ENCODE data around the gene PRSS36.
"Not testable (repeated sequence)": the region's sequence is repeated elsewhere in the genome, so short reads cannot be mapped to it uniquely, and the experiment has no call there.

Gene PRSS36

GRCh38 chr16:31149894-31150890 is at the start of gene PRSS36:
TSS of gene PRSS36 (minus strand) at chr16:31150066. CDS start at chr16:31150035, 31 bp downstream.
- FAIRE-seq = no peak

- no peak for FAIRE-seq
Observed at GRCh38 chr16:31199430-31200041, 49.7 kb upstream of the PRSS36 start.

- FAIRE-seq = no peak
Observed at GRCh38 chr16:31198207-31198882, 48.5 kb upstream of the PRSS36 start.

- FAIRE-seq = no peak
Observed at GRCh38 chr16:31196324-31197088, 46.6 kb upstream of the PRSS36 start.

- FAIRE-seq = not testable (repeated sequence)
Observed at GRCh38 chr16:31195861-31196260, 46.0 kb upstream of the PRSS36 start.

- FAIRE-seq = no peak
Observed at GRCh38 chr16:31194898-31195297, 45.0 kb upstream of the PRSS36 start.

- FAIRE-seq = no peak
Observed at GRCh38 chr16:31193874-31194273, 44.0 kb upstream of the PRSS36 start.

- no peak for FAIRE-seq
Observed at GRCh38 chr16:31192856-31193642, 43.2 kb upstream of the PRSS36 start.

GRCh38 chr16:31191697-31192428 is 42.0 kb upstream of the PRSS36 start:
- no peak for FAIRE-seq

- FAIRE-seq = no peak
Observed at GRCh38 chr16:31190818-31191444, 41.1 kb upstream of the PRSS36 start.

- FAIRE-seq = no peak
Observed at GRCh38 chr16:31190061-31190460, 40.2 kb upstream of the PRSS36 start.

- FAIRE-seq = no peak
Observed at GRCh38 chr16:31189412-31189778, 39.5 kb upstream of the PRSS36 start.

GRCh38 chr16:31188450-31189411 is 38.9 kb upstream of the PRSS36 start:
- no peak for FAIRE-seq

- no peak for FAIRE-seq
Observed at GRCh38 chr16:31187808-31188189, 37.9 kb upstream of the PRSS36 start.

GRCh38 chr16:31186930-31187807 is 37.3 kb upstream of the PRSS36 start:
- no peak for FAIRE-seq

- no peak for FAIRE-seq
Observed at GRCh38 chr16:31186176-31186575, 36.3 kb upstream of the PRSS36 start.

GRCh38 chr16:31185339-31185738 is 35.5 kb upstream of the PRSS36 start:
- no peak for FAIRE-seq

- no peak for FAIRE-seq
Observed at GRCh38 chr16:31184888-31185287, 35.0 kb upstream of the PRSS36 start.
